Measurements from ENCODE around the gene ST7L.

- no peak for TF ChIP-seq CTCF (conservative IDR thresholded peaks at IDR 0.05)
- no peak for TF ChIP-seq EZH2 (IDR thresholded peaks at IDR 0.05; ENCODE audit: low read depth)
Observed at GRCh38 chr1:112563341-112563740, 55.6 kb downstream of the ST7L start.
